ENCODE data around the gene IMPACT.

Gene IMPACT, protein sequence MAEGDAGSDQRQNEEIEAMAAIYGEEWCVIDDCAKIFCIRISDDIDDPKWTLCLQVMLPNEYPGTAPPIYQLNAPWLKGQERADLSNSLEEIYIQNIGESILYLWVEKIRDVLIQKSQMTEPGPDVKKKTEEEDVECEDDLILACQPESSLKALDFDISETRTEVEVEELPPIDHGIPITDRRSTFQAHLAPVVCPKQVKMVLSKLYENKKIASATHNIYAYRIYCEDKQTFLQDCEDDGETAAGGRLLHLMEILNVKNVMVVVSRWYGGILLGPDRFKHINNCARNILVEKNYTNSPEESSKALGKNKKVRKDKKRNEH

DNA sequence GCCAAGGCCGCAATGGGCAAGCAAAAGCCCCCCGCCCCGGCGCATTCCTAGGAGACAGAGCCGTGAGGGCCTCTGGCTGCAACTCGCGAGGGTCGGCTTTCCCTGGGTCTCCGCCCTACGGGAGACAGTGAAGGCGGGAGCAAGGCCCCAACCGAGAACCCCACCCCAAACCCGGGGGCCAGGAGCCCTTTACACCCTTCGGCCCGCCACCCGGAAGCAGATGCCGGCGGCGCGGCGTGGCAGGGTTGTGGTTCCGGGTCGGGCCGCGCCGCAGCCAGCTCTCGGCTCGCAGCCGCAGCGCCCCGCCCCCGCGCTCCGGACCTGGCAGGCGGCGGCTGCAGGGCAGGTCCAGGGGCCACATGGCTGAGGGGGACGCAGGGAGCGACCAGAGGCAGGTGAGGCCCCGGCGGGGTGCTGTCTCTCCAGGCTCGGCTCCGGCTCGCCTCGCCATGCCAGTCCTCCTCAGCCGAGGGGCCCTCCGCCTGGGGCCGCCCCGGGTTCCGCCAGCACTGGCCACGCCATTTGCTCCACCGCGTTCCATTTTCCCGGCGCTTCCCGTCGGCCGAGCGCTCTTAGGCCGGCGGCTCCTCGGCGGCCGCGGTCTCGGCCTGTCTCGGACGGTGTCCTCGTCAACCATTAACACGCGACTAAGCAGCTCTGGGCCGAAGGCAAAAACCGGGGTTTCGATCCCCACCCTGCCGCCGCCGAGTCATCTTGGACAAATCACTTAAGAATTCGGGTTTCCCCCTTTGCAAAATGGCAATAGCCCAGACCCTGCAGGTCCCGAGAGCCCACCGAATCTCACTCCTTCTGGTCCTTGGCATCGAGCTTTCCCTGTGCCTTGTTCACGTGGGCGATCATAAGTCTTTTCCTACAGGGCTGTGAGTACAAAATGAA, at the start of gene IMPACT:
IMPACT (plus strand) TSS at position 273 of the 897 bp plus-strand sequence; CDS start at position 360, 87 bp downstream.
- no peak for DNase-seq

DNA sequence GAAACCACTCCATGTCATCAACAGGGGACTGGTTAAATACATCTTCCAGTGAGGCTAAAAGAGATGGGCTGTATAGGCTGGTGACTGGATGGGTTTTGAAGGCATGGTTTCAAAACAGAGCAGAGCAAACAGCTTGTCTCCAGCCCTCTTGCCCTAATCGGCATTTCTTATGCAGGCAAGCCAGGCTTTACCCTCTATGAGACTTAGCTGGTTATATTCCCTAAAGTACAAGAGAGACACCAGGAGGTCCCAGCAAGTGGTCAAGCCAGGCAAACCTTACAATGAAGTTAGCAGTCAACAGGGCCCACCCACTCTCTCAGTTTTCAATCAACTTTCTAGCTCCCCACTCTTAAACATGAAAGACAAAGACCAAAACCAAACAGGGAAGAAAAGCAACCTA, 47.9 kb upstream of the IMPACT start:
- no peak for DNase-seq

DNA sequence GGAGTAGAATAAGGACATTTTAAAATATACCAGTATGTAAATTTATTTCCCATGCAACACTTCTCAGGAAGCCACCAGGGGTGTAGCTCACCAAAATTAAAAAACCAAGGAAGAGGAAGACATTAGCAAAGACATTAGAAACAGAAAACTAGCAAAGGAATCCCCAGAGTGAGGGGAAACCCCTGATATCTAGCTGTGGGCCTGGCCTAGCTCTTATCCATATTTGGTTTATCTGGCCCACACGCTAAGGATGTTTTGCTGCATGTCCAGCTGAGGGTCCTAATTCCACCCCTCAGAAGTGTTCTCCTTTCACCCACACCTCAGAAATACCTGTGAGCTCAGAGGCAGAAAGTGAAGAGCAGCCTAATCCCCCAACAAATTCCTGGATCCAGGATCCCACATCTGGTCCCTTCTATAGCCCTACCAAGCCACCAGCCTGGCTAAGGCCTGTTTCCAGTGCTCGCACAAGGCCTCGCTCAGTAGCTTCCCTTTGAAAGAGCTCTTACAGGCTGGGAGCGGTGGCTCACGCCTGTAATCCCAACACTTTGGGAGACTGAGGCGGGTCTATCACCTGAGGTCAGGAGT, 46.2 kb upstream of the IMPACT start:
- no peak for DNase-seq

DNA sequence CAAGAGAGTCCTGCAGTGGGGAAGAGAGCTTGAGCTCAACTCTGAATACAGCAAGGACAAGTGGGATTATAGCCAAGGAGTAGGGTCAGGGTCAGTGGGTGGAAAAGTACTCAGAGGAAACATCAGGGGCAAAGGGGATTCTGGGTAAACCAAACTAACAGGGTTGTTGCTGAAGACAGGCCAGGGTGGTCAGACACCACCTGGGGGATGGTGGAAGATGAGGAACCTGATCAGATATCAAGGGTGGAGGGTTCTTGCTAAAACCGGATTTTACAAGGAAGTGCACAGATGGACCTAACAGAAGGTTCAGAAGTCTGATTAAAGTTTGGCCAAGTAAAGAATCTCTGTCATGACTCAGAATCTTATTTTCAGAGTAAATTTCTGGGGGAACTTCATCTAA, 45.3 kb upstream of the IMPACT start:
- DNase-seq, result no peak

DNA sequence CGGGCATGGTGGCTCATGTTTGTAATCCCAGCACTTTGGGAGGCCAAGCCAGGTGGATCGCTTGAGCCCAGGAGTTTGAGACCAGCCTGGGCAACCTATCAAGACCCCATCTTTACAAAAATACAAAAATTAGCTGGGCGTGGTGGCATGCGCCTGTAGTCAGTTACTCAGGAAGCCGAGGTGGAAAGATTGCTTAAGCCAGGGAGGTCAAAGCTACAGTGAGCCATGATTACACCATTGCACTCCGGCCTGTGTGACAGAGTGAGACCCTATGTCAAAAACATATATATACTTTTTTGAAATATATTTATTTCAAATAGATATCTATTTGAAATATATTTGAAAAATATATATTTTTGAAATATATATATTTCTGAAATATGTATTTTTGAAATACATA, 39.8 kb upstream of the IMPACT start:
- DNase-seq, result no peak

DNA sequence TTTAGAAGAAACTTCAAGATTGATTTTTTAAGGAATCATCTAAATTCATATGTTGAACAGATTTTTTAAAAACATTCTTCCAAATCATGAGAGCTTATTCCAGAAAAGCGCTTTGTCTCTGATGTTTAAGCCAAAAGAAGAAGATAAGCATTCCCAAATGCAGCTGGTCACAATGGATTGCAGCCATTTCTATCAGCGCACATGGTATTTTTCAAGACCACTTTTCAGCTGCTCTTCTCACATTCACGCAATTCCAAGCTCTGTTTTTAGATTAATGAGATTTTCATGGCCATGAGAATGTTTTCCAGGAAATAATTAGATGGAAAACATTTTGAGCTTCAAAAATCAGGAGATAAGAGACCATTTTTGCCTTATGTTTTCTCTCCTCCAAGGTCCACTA, 37.5 kb upstream of the IMPACT start:
- no peak for DNase-seq

DNA sequence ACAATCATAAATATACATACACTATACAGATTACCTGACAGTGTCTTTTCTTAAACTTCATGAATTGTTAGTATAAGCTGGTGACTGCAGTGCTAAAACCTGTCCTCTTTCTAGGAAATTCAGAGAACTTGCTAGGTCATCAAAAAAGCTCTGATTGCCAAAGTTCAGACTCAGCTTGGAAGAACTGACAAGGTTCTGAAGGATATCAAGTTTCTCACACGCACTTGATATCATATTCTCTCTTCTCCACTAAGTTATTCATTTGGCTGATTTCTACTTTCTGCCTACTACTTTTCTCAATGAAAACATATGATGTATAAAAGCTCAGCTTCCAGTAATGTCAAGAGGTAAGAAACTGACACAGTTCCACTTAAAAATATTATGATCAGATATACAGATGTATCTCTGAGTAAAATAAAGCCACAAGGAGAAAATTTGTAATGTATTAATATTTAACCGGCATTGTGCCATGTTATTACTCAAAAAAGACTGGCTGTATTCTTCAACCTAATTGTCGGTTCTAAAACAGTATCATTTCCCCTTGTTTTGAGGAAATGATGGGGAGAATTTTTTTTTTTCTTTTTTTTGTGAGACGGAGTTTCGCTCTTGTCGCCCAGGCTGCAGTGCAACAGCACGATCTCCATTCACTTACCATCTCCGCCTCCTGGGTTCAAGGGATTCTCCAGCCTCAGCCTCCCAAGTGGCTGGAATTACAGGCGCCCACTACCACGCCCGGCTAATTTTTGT, 31.2 kb upstream of the IMPACT start:
- no peak for DNase-seq

DNA sequence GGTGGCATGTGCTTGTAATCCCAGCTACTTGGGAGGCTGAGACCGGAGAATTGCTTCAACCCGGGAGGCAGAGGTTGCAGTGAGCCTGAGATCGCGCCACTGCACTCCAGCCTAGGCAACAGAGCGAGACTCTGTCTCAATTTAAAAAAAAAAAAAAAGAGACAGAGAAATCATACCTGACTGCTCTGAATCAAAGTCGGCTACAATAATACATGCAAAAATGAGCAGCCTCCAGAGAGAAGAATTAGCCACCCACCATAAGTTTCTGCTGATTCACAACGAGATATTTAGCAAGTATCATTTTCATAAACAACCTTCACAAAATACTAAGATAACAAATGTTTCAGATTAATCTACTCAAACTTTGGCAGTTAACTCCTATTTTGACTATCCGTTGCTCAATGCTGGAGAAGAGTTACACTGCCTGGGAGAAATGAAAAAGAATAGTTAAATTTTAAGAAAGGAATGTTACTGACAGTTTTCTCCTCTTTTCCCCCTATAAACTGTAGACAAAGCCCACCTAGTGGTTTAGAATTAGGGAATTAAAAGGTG, 30.3 kb upstream of the IMPACT start:
- no peak for DNase-seq

DNA sequence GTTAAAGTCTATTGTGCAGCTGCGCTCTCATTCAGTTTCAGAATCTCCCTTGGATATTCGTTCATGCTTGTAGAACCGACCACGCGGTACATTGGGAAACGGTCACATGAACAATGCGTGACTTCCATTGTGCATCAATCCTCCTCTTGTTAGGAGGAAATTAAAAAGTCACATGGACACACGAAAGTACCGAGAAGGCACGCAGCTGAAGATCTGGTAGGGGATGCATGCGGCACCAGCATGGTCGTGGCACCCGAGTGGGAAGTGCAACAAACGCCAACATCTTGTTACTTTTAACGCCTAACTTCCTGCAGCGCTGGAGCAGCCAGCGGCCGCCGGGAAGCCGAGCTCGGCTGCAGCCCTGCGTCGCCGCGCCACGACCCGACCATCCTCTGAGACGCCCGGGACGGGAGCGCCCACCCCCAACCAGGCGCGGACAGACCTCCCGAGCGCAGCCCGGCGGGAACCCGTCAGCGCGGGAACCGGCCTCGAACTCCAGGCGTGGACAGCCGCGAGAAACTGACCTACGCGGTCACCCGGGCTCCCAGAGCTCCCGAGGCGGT, 29.3 kb upstream of the IMPACT start:
- DNase-seq, result peak; percentile 14

DNA sequence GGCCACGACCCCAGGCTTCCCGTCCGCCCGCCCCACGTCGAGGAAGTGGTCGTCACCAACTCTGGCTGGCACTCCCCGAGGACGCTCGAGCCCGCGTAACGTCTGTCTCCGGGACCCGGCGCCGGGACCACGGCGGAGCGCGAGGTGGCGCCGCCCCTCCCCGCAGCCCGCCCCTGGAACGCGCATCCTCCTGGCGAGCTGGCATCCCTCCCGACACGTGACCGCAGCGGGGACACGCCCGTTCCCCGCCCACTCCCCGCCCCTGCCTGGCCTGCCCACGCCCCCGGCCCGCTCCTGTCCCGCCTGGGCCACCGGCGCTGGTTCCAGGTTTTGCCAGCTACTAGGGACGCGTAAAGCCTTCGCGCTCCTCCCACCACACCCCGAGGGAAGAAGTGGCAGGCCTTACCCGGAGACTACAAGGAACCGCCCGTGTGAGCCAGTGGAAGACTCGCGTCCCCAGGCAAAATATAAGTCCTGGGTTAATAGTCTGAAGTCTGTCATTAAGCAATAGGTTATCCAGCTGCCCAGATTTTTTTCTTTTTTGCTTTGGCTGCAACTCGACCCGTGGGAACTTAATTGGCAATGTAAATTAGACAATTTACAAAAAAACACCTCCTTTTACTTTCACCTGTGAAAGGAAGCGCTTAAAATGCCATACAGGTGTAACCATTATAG, 28.6 kb upstream of the IMPACT start, which contains the start of gene OSBPL1A:
OSBPL1A (minus strand) TSS at position 131 of the 675 bp plus-strand sequence. CDS start 20,291 bp downstream, outside the sequence.
- peak; percentile 80 for DNase-seq

DNA sequence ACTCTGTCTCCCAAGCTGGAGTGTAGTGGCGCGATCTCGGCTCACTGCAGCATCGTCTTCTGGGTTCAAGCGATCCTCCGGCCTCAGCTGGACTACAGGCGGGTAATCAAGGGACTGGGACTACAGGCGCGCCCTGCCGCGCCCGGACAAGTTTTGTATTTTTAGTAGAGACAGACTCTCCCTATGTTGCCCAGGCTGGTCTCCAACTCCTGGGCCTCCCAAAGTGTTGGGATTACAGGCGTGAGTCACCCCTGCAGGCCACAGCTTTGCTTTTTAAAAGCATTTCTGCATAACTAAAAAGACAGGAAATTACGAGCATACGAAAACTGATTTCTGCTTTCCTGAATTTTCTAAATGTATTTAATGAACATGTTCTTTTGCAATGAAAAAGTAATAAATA, 27.9 kb upstream of the IMPACT start:
- no peak for DNase-seq

DNA sequence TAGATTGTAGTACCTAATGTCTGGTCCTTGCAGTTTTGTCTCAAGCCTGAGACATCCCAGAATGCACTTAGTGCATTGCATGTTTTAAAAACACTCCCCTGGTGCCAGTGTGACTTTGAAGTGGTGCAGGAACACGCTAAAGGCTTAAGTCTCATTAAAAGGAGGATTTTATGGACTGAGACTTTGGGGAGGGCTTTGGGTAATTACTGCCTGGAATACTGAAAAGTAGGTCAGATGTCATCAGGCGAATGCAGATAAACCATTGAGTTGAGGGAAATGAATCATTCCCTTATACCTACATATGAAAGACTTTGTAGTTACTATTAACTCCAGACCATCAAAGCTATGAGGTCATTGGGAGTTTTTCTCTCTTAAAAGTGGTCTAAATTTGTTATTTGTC, 25.9 kb upstream of the IMPACT start:
- DNase-seq, result no peak

DNA sequence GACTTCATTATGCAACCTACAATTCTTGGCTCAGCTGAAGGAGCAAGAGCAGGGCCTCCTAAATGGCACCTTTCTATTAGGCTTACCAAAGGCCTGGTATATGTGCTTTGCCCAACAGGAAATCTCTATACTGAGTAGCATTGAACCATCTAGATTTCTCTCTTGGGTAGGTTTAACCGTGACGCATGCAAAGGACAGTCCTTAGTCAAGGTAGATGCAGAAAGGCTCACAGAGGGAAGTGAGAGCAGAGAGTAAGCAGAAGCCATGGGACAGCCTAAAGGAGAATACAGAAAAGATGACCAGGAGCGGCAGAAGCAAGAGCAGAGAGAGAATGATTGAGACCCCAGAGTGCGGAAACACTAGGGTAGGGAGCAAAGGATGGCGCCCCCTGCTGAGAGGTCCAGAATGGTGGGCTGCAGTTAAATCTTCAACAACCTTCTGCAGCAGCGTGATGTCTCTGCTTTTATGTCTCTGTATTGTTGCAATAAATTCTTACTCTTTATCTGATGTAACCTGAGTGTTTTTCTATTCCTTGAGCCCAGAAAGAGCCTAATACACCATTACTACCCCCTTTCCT, 24.2 kb upstream of the IMPACT start:
- no peak for DNase-seq

DNA sequence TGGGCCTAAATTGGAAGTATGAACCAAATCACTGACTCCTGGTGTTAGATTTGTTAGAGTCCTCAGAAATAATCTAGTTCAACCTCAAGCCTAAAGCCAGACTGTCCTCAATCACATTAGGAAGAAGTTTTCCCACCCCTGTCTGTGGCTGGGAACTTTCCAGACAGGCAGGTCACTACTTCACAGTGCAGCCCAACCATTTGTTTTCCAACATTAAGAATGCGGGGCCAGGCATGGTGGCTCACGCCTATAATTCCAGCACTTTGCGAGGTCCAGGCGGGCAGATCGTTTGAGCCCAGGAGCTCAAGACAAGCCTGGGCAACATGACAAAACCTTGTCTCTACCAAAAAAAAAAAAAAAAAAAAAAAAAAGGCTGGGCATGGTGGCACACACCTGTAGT, 23.4 kb upstream of the IMPACT start:
- no peak for DNase-seq

DNA sequence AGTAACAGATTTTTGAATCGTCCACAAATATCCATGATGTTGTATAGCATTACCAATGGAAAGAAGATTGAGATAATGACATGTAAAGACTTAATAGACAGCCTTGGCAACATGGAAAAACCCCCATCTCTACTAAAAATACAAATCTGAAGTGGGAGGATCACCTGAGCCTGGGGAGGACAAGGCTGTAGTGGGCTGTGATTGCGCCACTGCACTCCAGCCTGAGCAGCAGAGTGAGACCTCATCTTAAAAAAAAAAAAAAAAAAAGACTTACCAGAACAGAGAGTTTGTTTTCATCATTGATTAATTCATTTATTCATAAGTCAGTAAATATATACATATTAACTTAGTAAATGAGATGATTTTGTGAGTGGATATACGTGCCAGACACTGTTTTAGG, 21.9 kb upstream of the IMPACT start:
- no peak for DNase-seq

DNA sequence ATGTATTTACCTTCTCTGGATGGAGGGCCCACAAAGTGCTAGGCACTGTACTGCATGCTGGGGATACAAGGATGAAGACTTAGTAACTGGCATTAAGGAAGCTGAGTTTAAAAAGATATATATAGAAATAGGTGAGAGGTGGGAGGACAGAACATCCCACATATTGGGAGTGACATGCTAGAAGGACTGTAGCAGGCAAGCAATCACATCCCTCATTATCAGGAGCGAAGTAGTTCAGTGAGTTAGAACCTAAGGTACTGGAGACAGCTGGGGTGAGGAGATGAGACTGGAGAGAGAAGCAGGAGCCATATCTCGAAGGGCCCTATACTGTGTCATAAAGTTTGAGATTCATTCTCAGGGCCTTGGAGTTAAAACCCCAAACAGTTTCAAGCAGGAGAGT, 18.0 kb upstream of the IMPACT start:
- DNase-seq, result no peak

DNA sequence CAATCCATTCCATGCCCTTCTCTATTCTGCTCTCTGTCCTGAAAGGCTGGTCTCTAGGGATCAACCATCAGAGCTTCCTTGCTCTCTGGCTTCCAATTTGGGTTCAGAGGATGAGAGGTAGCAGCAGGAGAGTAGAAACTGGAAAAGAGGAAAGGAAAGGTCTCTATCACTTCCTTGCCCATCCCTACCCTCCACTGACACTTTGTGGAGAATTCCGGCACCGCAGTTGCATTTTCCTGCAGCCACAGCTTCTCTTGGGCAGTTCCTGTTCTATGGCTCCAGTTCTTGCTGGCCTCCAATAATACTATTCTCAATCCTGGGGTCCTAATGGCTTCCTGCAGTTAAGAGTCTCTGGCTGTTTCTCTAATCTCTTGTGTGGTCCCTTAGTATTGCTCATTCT, 13.3 kb upstream of the IMPACT start:
- no peak for DNase-seq

DNA sequence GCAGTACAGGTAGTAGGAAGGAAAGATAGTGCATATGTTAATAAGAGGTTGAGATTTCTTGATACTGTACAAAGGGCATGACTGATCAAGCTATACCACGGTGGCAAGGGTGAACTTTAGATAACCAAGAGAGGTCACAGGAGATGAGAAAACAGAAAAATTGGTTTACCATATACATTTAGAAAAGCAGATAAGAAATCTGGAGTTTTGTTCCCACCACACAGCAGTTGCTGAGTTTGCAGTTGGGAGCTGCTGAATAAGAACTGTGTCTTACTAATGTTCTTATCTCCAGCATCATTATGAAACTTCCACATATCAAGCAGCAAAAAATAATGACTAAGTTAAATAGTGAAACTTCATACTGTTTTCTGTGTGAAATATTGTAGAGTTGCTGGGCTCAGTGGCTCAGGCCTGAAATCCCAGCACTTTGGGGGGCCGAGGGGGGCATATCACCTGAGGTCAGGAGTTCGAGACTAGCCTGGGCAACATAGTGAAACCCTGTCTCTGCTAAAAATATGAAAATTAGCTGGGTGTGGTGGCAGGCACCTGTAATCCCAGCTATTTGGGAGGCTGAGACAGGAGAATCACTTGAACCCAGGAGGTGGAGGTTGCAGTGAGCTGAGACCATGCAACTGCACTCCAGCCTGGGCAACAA, 12.0 kb upstream of the IMPACT start:
- DNase-seq, result no peak

DNA sequence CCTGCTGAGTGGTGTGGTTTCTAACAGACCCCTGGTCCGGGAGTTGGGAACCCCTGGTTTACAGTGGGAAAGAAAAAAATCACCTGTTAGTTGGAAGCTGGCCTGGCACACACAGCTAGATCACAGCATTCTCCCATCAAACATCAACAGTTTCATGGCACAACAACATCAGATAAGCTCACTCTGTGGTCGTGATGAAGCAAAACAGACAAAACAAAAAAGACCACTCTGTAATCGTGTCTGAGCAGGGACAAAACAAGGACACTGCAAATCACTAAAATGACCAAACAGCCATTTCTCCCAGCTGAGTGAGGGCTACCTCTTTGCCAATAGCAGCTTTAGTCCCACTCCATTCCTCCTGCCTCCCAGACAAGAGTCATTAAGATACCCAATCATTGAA, 9.0 kb upstream of the IMPACT start:
- DNase-seq, result no peak

DNA sequence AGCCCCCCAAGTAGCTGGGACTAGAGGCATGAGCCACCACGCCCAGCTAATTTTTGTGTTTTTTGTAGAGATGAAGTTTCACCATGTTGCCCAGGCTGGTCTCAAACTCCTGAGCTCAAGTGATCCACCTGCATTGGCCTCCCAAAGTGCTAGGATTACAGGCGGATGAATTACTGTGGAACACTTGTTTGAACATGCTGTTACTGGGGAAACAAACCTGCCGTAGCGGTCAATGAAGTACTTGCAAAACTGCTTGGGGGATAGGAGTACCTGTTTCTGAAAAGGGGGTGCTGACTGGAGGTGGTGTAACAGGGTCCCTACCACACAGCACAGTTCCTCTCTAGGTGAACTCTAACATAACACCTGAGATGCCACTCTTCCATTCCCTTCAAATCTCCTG, 5.9 kb upstream of the IMPACT start:
- DNase-seq, result no peak

DNA sequence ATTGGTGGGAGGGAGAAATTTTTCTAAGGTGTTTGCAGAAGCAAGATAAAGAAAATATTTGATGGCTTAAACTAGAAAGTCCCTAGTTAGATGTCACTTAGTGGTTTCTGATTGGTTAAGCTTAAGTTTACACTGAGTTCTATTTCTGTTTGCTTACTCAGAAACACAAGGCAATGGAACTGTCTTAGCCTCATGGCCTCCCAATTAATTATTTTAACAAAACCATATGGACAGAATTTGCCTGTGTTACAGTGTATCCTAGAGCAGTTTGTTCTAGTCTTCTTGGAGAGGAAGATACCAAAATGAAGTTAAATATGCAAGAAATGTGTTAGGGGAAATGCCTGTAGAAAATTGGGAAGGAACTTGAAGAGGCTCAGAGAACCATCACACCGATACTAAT, 4.6 kb upstream of the IMPACT start:
- DNase-seq, result no peak
